GM12891 (cell line): Measurements from ENCODE around the gene MFNG.

ENCODE experiments used
- POLR2A ChIP-seq: IDR thresholded peaks from 2 replicates; pipeline ENCODE4 v1.6.1; 2011; ENCODE audit warnings: low read depth, low read length, control low read depth
- SPI1 ChIP-seq: IDR thresholded peaks from 2 replicates; pipeline ENCODE4 v1.6.1; 2011; ENCODE audit warnings: low read depth, low read length, control low read depth
- TAF1 ChIP-seq: IDR thresholded peaks from 2 replicates; pipeline ENCODE4 v1.6.1; 2011; ENCODE audit warnings: low read depth, low read length, control low read depth

DNA sequence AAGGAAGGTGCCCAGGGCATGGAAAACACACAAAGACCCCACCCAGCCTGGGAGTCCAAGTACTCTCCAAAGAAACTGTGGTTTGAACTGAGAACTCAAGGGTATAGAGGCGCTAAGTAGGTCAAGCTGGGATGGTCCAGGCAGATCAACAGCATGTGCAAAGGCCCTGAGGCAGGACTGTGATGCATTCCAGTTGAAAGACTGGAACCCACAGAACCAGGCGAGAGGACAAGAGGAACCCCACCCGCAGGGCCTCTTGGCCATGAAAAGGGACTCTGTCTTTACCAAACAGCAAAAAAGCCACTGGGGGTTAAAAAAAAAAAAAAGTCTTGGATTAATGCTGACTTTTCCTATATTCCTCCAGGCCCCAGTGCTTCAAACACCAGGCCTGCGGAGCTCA, 18.8 kb upstream of the MFNG start:
- TF ChIP-seq POLR2A (no peak), SPI1 (no peak), TAF1 (no peak)
